Sigmoid colon (tissue), 7 donors: ENCODE measurements around the gene COBLL1. TPM values are rescaled to one million over a fixed set of nuclear protein-coding genes. Genes with fewer than 3 reads are reported as not detected.

Source experiments
- DNase-seq: peaks from one replicate; pipeline ENCODE4 v3.0.0-alpha.2; 2019
- H3K27ac ChIP-seq, 4 donors: fragments of 200-600 bp; sonication (generic); one replicate each; pipeline ENCODE4 v1.5.1; 2016 to 2019; ENCODE audit warnings: mild to moderate bottlenecking in 1 of 4
- H3K27me3 ChIP-seq, 3 donors: fragments of 200-600 bp; sonication (generic); one replicate each; pipeline ENCODE4 v1.5.1; 2019; ENCODE audit warnings: mild to moderate bottlenecking in 1 of 3
- H3K36me3 ChIP-seq, 4 donors: fragments of 200-600 bp; sonication (generic); one replicate each; pipeline ENCODE4 v1.5.1; 2016 to 2019
- H3K4me1 ChIP-seq, 4 donors: fragments of 200-600 bp; sonication (generic); one replicate each; pipeline ENCODE4 v1.5.1; 2017 to 2019
- H3K4me3 ChIP-seq, 4 donors: fragments of 200-600 bp; sonication (generic); one replicate each; pipeline ENCODE4 v1.5.1; 2017 to 2019; ENCODE audit warnings: mild to moderate bottlenecking in 2 of 4, moderate library complexity in 1 of 4
- H3K9me3 ChIP-seq, 4 donors: fragments of 200-600 bp in 3 of 4; sonication (generic) in 3 of 4; one replicate each; pipeline versions ENCODE4 v1.5.1 to v1.6.1; 2013 to 2019
- CTCF ChIP-seq, 4 experiments: fragments of 450-650 bp in 3 of 4; fragments of 200-600 bp in 1 of 4; IDR thresholded peaks; one replicate each; pipeline ENCODE4 v1.5.1; 2016 to 2019; ENCODE audit warnings: antibody characterized with exemption in 4 of 4, mild to moderate bottlenecking in 3 of 4, moderate library complexity in 2 of 4
- EP300 ChIP-seq, 4 donors: sonication (generic); formaldehyde crosslinking; IDR thresholded peaks; one replicate each; pipeline ENCODE4 v1.6.1; 2017; ENCODE audit warnings: antibody characterized with exemption in 4 of 4
- POLR2A ChIP-seq, 2 donors: fragments of 450-650 bp; IDR thresholded peaks; one replicate each; pipeline ENCODE4 v1.6.1; 2016; ENCODE audit warnings: antibody characterized with exemption in 2 of 2, mild to moderate bottlenecking in 2 of 2, moderate library complexity in 2 of 2
- POLR2AphosphoS5 ChIP-seq, 4 donors: sonication (generic); formaldehyde crosslinking; IDR thresholded peaks; one replicate each; pipeline ENCODE4 v1.6.1; 2017; ENCODE audit warnings: antibody characterized with exemption in 4 of 4
- WGBS, 2 donors: extraction: QIAGEN DNeasy Blood & Tissue Kit; methylation state at CpG; one replicate each; pipeline ENCODE4 v1.1.7; 2013; 5-methylcytosine and 5-hydroxymethylcytosine counted together
- intact Hi-C: fragments of 100-400 bp; cut with DNase I; formaldehyde crosslinking; loops from one replicate; pipeline ENCODE4 v1.15.1; 2023
- polyA plus RNA-seq, 3 donors: library from polyadenylated mRNA; stranded (reverse); fragments of 200-250 nt; gene quantifications; one replicate each; pipeline ENCODE4 v1.2.3, GENCODE V29; 2013
- total RNA-seq, 4 donors: library from RNA; depleted of rRNA; stranded (reverse); fragments of >200 nt; gene quantifications; one replicate each; pipeline ENCODE4 v1.1.0, GENCODE V29; 2016
- donor health status: healthy with polysubstance abuse.
- donor health status: Bipolar disorder and iron deficiency.
- donor health status: healthy.

The COBLL1 gene
- total and polyA plus RNA-seq, 7 donors, result 3.9 to 22.4 (median 17.6) TPM

- Histone ChIP-seq H3K4me3 (no peak overlapping the region), H3K9me3 (no peaks in the 10 kb centered on the region), H3K27me3 (no peaks in the 10 kb centered on the region), H3K36me3 (no peaks in the 10 kb centered on the region), H3K27ac (no peak overlapping the region), H3K4me1 (no peaks in the 10 kb centered on the region)
- intact Hi-C loops, result no loop called here
- WGBS, 2 donors, result 95% methylated on average over 12 of the region's 12 CpGs
- DNase-seq, result no peak
- TF ChIP-seq EP300 (IDR thresholded peaks at IDR 0.05) (no peak), CTCF (IDR thresholded peaks at IDR 0.05) (no peak), POLR2AphosphoS5 (IDR thresholded peaks at IDR 0.05) (no peak), POLR2A (IDR thresholded peaks at IDR 0.05) (no peak)
Observed at GRCh38 chr2:164705412-164706167, 136.0 kb downstream of the COBLL1 start.

- no peaks in the 10 kb centered on the region for H3K27me3 ChIP-seq
- no peak overlapping the region for H3K27ac ChIP-seq
- intact Hi-C loops, result no loop called here
- no peaks in the 10 kb centered on the region for H3K4me1 ChIP-seq
- TF ChIP-seq EP300 (IDR thresholded peaks at IDR 0.05) (no peak), CTCF (IDR thresholded peaks at IDR 0.05) (no peak), POLR2AphosphoS5 (IDR thresholded peaks at IDR 0.05) (no peak), POLR2A (IDR thresholded peaks at IDR 0.05) (no peak)
- no peak for DNase-seq
- no peak overlapping the region for H3K4me3 ChIP-seq
- H3K36me3 ChIP-seq, result no peaks in the 10 kb centered on the region
- no peaks in the 10 kb centered on the region for H3K9me3 ChIP-seq
- 74 to 91% methylated on average over 3 of the region's 3 CpGs for WGBS, 2 donors
Observed at GRCh38 chr2:164703915-164704706, 137.5 kb downstream of the COBLL1 start.

- Histone ChIP-seq H3K4me3 (no peak overlapping the region), H3K4me1 (no peaks in the 10 kb centered on the region), H3K9me3 (no peaks in the 10 kb centered on the region), H3K36me3 (no peaks in the 10 kb centered on the region), H3K27me3 (no peaks in the 10 kb centered on the region), H3K27ac (no peak overlapping the region)
- TF ChIP-seq CTCF (IDR thresholded peaks at IDR 0.05) (no peak), POLR2AphosphoS5 (IDR thresholded peaks at IDR 0.05) (no peak), EP300 (IDR thresholded peaks at IDR 0.05) (no peak), POLR2A (IDR thresholded peaks at IDR 0.05) (no peak)
- DNase-seq, result no peak
- intact Hi-C loops, result no loop called here
- 95 to 97% methylated on average over 1 of the region's 1 CpG for WGBS, 2 donors
Observed at GRCh38 chr2:164701565-164701964, 140.1 kb downstream of the COBLL1 start.

GRCh38 chr2:164700390-164700789, 141.2 kb downstream of the COBLL1 start:
- H3K4me3 ChIP-seq, result no peak overlapping the region
- TF ChIP-seq EP300 (IDR thresholded peaks at IDR 0.05), result no peak
- no peak for TF ChIP-seq POLR2A (IDR thresholded peaks at IDR 0.05)
- TF ChIP-seq CTCF (IDR thresholded peaks at IDR 0.05), result no peak
- TF ChIP-seq POLR2AphosphoS5 (IDR thresholded peaks at IDR 0.05), result no peak
- 79 to 96% methylated on average over 2 of the region's 2 CpGs for WGBS, 2 donors
- H3K36me3 ChIP-seq, result peaks cover 0 to under 1% (median 0%) of the 10 kb centered on the region in 4 donors
- no peaks in the 10 kb centered on the region for H3K27me3 ChIP-seq
- no peaks in the 10 kb centered on the region for H3K9me3 ChIP-seq
- no peaks in the 10 kb centered on the region for H3K4me1 ChIP-seq
- intact Hi-C loops, result no loop called here
- no peak for DNase-seq
- no peak overlapping the region for H3K27ac ChIP-seq
